Tibial artery (tissue), 4 donors: ENCODE results near the gene CLPSL2.

Source experiments
- DNase-seq, 2 donors: peaks; one replicate each; pipeline ENCODE4 v3.0.0-alpha.2; 2019
- H3K27ac ChIP-seq, 2 donors: fragments of 200-600 bp; sonication (generic) in 1 of 2; 1 replicate in 1 of 2; 2 replicates in 1 of 2; pipeline ENCODE4 v1.5.1; 2018 to 2019; ENCODE audit warnings: mild to moderate bottlenecking in 1 of 2
- H3K27me3 ChIP-seq, 2 donors: fragments of 200-600 bp; sonication (generic) in 1 of 2; one replicate each; pipeline versions ENCODE4 v1.5.1 to v1.6.0; 2016 to 2019
- H3K36me3 ChIP-seq, 3 donors: fragments of 200-600 bp; sonication (generic) in 2 of 3; one replicate each; pipeline ENCODE4 v1.5.1; 2016 to 2019; ENCODE audit warnings: mild to moderate bottlenecking in 2 of 3
- H3K4me1 ChIP-seq, 4 donors: fragments of 200-600 bp; sonication (generic) in 2 of 4; 1 replicate in 3 of 4; 2 replicates in 1 of 4; pipeline ENCODE4 v1.5.1; 2016 to 2019
- H3K4me3 ChIP-seq, 2 donors: fragments of 200-600 bp; sonication (generic) in 1 of 2; 1 replicate in 1 of 2; 2 replicates in 1 of 2; pipeline ENCODE4 v1.5.1; 2018 to 2019; ENCODE audit warnings: mild to moderate bottlenecking in 2 of 2
- H3K9me3 ChIP-seq, 3 donors: fragments of 200-600 bp; sonication (generic) in 1 of 3; one replicate each; pipeline ENCODE4 v1.5.1; 2016 to 2019
- intact Hi-C: fragments of 100-400 bp; cut with DNase I; formaldehyde crosslinking; loops from one replicate; pipeline ENCODE4 v1.15.0; 2023; ENCODE audit warnings: low total_unique reads
- TF ChIP-seq, protein P1 (sequence below), 2 experiments: fragments of 200-600 bp in 1 of 2; fragments of 450-650 bp in 1 of 2; IDR thresholded peaks; one replicate each; pipeline ENCODE4 v1.5.1; 2017 to 2019; ENCODE audit warnings: antibody characterized with exemption in 2 of 2, mild to moderate bottlenecking in 1 of 2, moderate library complexity in 1 of 2

CLPSL2 gene

DNA sequence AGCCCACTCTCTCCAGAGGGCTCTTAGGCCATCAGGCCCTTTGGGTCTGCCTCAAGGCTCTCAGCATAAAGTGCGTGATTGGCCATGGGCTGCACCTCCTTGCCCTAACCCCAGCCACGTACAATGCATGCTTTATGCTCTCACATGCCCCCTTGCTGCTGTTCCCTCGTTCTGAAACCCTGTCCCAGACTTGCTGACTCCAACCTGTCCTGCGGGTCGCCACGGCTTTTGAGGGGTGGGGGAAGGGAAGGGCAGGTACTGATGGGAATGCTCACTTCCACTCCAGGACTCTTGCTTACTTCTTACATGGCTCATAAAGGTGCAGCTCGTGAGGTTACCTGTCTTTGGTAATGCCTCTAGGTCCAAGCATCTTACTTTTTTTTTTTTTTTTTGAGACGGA, 33.6 kb upstream of the CLPSL2 start:
- Histone ChIP-seq H3K4me1 (no peaks in the 10 kb centered on the region), H3K27ac (no peak overlapping the region), H3K9me3 (no peaks in the 10 kb centered on the region), H3K4me3 (no peak overlapping the region), H3K27me3 (no peaks in the 10 kb centered on the region), H3K36me3 (no peaks in the 10 kb centered on the region)
- TF ChIP-seq, protein P1, sequence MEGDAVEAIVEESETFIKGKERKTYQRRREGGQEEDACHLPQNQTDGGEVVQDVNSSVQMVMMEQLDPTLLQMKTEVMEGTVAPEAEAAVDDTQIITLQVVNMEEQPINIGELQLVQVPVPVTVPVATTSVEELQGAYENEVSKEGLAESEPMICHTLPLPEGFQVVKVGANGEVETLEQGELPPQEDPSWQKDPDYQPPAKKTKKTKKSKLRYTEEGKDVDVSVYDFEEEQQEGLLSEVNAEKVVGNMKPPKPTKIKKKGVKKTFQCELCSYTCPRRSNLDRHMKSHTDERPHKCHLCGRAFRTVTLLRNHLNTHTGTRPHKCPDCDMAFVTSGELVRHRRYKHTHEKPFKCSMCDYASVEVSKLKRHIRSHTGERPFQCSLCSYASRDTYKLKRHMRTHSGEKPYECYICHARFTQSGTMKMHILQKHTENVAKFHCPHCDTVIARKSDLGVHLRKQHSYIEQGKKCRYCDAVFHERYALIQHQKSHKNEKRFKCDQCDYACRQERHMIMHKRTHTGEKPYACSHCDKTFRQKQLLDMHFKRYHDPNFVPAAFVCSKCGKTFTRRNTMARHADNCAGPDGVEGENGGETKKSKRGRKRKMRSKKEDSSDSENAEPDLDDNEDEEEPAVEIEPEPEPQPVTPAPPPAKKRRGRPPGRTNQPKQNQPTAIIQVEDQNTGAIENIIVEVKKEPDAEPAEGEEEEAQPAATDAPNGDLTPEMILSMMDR (IDR thresholded peaks at IDR 0.05): no peak
- intact Hi-C loops: no loop called here
- no peak for DNase-seq

DNA sequence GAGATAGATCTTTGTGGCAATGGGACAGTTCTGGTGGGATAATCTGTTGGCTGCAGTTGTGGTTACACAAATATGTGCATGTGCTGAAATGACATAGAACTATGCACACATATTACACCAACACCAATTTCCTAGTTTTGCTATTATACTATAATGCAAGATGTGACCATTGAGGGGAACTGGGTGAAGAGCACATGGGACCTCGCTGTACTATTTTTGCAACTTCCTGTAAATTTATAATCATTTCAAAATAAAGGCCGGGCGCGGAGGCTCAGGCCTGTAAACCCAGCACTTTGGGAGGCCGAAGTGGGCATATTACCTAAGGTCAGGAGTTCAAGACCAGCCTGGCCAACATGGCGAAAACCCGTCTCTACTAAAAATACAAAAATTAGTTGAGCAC, 30.9 kb upstream of the CLPSL2 start:
- intact Hi-C loops: no loop called here
- Histone ChIP-seq H3K36me3 (no peaks in the 10 kb centered on the region), H3K4me1 (no peaks in the 10 kb centered on the region), H3K4me3 (no peak overlapping the region), H3K9me3 (no peaks in the 10 kb centered on the region), H3K27me3 (no peaks in the 10 kb centered on the region), H3K27ac (no peak overlapping the region)
- DNase-seq: no peak
- TF ChIP-seq, protein P1 (IDR thresholded peaks at IDR 0.05): no peak

DNA sequence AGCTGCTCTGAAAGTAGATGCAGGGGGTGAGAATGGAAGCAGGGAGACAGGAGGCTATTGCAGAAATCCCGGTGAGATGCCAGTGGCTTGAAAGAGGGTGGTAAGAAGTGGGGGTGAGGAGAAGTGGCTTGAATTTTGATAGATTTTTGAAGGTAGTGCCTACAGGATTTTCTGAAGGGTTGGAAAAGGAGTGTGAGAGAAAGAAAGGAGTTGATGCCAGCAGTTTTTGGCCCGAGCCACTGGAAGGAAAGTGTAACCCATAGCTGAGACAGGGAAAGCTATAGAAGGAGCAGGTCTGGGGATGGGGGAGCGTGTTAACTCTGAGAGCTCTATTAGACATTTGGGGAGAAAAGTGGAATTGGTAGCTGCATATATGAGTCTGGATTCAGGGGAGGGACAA, 29.9 kb upstream of the CLPSL2 start:
- H3K36me3 ChIP-seq: no peaks in the 10 kb centered on the region
- DNase-seq: no peak
- no peak overlapping the region for H3K4me3 ChIP-seq
- intact Hi-C loops: no loop called here
- H3K27ac ChIP-seq: no peak overlapping the region
- H3K27me3 ChIP-seq: no peaks in the 10 kb centered on the region
- H3K9me3 ChIP-seq: no peaks in the 10 kb centered on the region
- TF ChIP-seq, protein P1 (IDR thresholded peaks at IDR 0.05): no peak
- no peaks in the 10 kb centered on the region for H3K4me1 ChIP-seq

DNA sequence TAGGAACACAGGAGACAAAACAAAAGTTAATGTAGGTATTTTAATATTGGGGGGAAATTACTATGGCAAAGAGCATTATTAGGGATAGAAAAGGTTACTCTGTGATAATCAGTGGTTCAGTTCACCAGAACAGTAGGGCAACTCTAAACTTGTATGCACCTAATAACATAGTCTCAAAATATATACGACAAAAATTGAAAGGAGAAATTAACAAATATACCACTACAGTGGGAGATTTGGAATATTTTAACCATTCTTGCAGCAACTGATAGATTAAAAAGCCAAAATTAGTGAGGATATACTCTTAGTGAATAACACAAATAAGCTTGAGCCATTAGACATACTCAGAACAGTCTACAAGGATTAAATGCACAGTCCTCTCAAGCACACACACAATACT, 28.5 kb upstream of the CLPSL2 start:
- TF ChIP-seq, protein P1 (IDR thresholded peaks at IDR 0.05): no peak
- H3K4me3 ChIP-seq: no peak overlapping the region
- no peaks in the 10 kb centered on the region for H3K36me3 ChIP-seq
- H3K4me1 ChIP-seq: no peaks in the 10 kb centered on the region
- no peak for DNase-seq
- no peak overlapping the region for H3K27ac ChIP-seq
- intact Hi-C loops: no loop called here
- H3K9me3 ChIP-seq: no peaks in the 10 kb centered on the region
- no peaks in the 10 kb centered on the region for H3K27me3 ChIP-seq

DNA sequence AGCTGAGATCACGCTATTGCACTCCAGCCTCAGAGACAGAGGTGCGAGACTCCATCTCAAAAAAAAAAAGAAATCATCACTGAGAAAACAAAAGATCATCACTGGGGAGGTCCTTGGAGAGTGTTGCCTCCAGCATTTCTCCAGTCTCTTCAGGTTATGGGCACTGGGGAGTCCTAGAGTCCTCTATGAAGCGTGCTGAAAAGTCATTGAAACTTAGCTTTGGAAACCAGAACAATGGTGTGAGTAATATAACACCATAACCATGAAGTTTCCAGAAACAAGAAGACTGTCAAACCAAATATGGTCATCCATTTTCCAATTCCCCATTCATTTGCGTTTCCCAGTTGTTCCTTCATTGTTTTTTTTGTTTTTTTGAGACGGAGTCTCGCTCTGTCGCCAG, 25.8 kb upstream of the CLPSL2 start:
- TF ChIP-seq, protein P1 (IDR thresholded peaks at IDR 0.05): no peak
- Histone ChIP-seq H3K27me3 (no peaks in the 10 kb centered on the region), H3K9me3 (no peaks in the 10 kb centered on the region), H3K4me1 (no peaks in the 10 kb centered on the region), H3K4me3 (no peak overlapping the region), H3K27ac (no peak overlapping the region), H3K36me3 (no peaks in the 10 kb centered on the region)
- intact Hi-C loops: no loop called here
- DNase-seq: no peak

DNA sequence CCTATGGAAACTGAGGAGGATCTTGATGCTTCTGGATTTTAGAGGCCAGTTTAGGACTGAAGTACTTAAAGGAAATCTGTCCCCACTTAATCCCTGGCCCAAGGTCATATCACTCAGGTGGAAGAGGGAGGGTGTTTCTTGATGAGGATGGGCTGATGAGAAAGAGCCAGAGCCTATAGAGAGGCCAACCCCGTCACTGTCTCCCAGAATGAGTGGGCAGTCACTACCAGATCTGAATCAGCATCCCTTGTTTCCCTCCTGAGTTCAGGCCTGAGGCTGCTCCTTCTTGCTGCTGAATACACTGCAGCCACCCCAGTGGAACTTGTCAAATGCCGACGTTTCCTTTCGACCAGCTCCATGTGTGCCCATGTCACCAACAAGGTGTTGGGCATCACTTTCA, 24.8 kb upstream of the CLPSL2 start:
- intact Hi-C loops: no loop called here

More for the DNA sequence above, 24.8 kb upstream of the CLPSL2 start:
- no peak overlapping the region for H3K4me3 ChIP-seq
- no peaks in the 10 kb centered on the region for H3K9me3 ChIP-seq
- no peaks in the 10 kb centered on the region for H3K27me3 ChIP-seq
- H3K36me3 ChIP-seq: no peaks in the 10 kb centered on the region
- TF ChIP-seq, protein P1 (IDR thresholded peaks at IDR 0.05): no peak
- H3K27ac ChIP-seq: no peak overlapping the region
- H3K4me1 ChIP-seq: no peaks in the 10 kb centered on the region
- DNase-seq: no peak
